ENCODE measurements around the gene ASCC3. TPM values are rescaled to one million over a fixed set of nuclear protein-coding genes. Genes with fewer than 3 reads are reported as not detected.

ASCC3 gene
- total and polyA plus RNA-seq, 2 donors (not counting 3 experiments of a cell fraction or from before 2014, with no cell fraction given), result 15.7 to 57.2 TPM

DNA sequence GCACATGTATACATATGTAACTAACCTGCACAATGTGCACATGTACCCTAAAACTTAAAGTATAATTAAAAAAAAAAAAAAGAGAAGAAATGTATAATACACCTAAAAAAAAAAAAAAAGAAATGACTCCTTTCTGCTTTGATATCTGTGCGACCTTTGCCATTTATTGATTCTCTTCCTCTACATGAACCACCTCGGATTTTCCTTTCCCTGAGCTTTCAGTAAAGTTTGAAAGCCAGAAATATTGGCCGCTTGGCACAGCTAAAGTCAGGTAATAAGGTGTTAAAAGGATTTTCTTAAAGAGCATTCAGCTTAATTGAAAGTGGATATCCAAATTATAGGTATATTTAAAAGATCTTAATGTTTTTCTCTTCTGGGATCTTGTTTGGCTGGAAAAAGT lies 12.6 kb upstream of the ASCC3 start:
- H3K4me3 ChIP-seq (replicated peaks in 1 of 3; ENCODE audit: insufficient read depth in 1 of 3, low read depth in 1 of 3, low read length in 3 of 3), result no peak overlapping the region
- POLR2A ChIA-PET, result interaction anchor here (0.7 kb wide), 1 partner anchor 73 kb away, joined by 3 read pairs; no protein-coding TSS in a partner anchor
- FAIRE-seq, result no peak

More for the DNA sequence above, 12.6 kb upstream of the ASCC3 start:
- H3K79me2 ChIP-seq (ENCODE audit: control insufficient read depth, insufficient read depth, low read length), result no peaks in the 10 kb centered on the region
- H3K27ac ChIP-seq (ENCODE audit: insufficient read depth, low read depth, low read length), result no peak overlapping the region
- no TSS peak for BruUV-seq (replicated peaks)
- H3K4me1 ChIP-seq (ENCODE audit: control insufficient read depth, extremely low read depth, insufficient read depth, low read length), result no peaks in the 10 kb centered on the region
- H4K20me1 ChIP-seq (replicated peaks; ENCODE audit: control insufficient read depth, extremely low read depth, insufficient read depth, low read length), result no peaks in the 10 kb centered on the region
- dilution Hi-C loops (cut with MboI; ENCODE audit: extremely low pct_ligation_motif_present, low sequenced_read_pairs) (no loop called here), intact Hi-C loops (cut with micrococcal nuclease) (no loop called here)
- no peaks in the 10 kb centered on the region for H3K27me3 ChIP-seq (ENCODE audit: control insufficient read depth in 2 of 2, insufficient read depth in 2 of 2, low read length in 2 of 2)
- no peaks in the 10 kb centered on the region for H3K36me3 ChIP-seq (ENCODE audit: control insufficient read depth in 2 of 2, extremely low read depth in 1 of 2, insufficient read depth in 2 of 2, low read length in 2 of 2)
- no peak for TF ChIP-seq MYC (IDR thresholded peaks at IDR 0.05; ENCODE audit: low read depth, low read length)
- no peak for TF ChIP-seq JUN (IDR thresholded peaks at IDR 0.05; ENCODE audit: borderline replicate concordance, insufficient read depth, insufficient read length, low read depth)
- no peak for TF ChIP-seq FOS (IDR thresholded peaks at IDR 0.05; ENCODE audit: borderline replicate concordance, insufficient read depth, low read length)
- no peak for TF ChIP-seq POLR2A (IDR thresholded peaks at IDR 0.05; ENCODE audit: low read depth, low read length)
- TF ChIP-seq, protein P1, sequence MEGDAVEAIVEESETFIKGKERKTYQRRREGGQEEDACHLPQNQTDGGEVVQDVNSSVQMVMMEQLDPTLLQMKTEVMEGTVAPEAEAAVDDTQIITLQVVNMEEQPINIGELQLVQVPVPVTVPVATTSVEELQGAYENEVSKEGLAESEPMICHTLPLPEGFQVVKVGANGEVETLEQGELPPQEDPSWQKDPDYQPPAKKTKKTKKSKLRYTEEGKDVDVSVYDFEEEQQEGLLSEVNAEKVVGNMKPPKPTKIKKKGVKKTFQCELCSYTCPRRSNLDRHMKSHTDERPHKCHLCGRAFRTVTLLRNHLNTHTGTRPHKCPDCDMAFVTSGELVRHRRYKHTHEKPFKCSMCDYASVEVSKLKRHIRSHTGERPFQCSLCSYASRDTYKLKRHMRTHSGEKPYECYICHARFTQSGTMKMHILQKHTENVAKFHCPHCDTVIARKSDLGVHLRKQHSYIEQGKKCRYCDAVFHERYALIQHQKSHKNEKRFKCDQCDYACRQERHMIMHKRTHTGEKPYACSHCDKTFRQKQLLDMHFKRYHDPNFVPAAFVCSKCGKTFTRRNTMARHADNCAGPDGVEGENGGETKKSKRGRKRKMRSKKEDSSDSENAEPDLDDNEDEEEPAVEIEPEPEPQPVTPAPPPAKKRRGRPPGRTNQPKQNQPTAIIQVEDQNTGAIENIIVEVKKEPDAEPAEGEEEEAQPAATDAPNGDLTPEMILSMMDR (IDR thresholded peaks at IDR 0.05; ENCODE audit: extremely low read depth in 1 of 2, insufficient read depth in 1 of 2, low read depth in 1 of 2, low read length in 2 of 2), result no peak
- no peak for TF ChIP-seq POLR2AphosphoS5 (IDR thresholded peaks at IDR 0.05; ENCODE audit: insufficient read depth, low read depth, low read length)
- no peak for TF ChIP-seq GATA2 (IDR thresholded peaks at IDR 0.05; ENCODE audit: insufficient read depth, insufficient read length, low read depth, low read length)
- no peak for TF ChIP-seq EZH2 (IDR thresholded peaks at IDR 0.05; ENCODE audit: borderline replicate concordance, low read depth, low read length, severe bottlenecking)
- TF ChIP-seq, protein P2, sequence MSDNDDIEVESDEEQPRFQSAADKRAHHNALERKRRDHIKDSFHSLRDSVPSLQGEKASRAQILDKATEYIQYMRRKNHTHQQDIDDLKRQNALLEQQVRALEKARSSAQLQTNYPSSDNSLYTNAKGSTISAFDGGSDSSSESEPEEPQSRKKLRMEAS (IDR thresholded peaks at IDR 0.05; ENCODE audit: insufficient read depth, insufficient read length), result no peak
- no peak for DNase-seq (ENCODE audit: low read depth, low spot score)
- no peak overlapping the region for H2AFZ ChIP-seq (ENCODE audit: low read depth, low read length)
- no peaks in the 10 kb centered on the region for H3K9me3 ChIP-seq (replicated peaks; ENCODE audit: control insufficient read depth, insufficient read depth, low read length)
- H3K4me2 ChIP-seq (ENCODE audit: insufficient read depth, low read length), result no peak overlapping the region
- H3K9ac ChIP-seq (replicated peaks; ENCODE audit: extremely low read depth, insufficient read depth, low read length), result no peak overlapping the region
- CTCF ChIA-PET, result no interaction called here
- H3K9me1 ChIP-seq (replicated peaks; ENCODE audit: control insufficient read depth, extremely low read depth, insufficient read depth, low read length), result no peaks in the 10 kb centered on the region
